Right lobe of liver (tissue), 4 donors: ENCODE data around the gene WDR54.

Source experiments
- POLR2A ChIP-seq: fragments of 450-650 bp; IDR thresholded peaks from one replicate; pipeline ENCODE4 v1.6.1; 2017; ENCODE audit warnings: antibody characterized with exemption, mild to moderate bottlenecking
- TF ChIP-seq, protein P1 (sequence below), 4 donors: fragments of 200-600 bp in 3 of 4; fragments of 450-650 bp in 1 of 4; IDR thresholded peaks; one replicate each; pipeline versions ENCODE4 v1.5.1 to v1.8.0; 2016 to 2022; ENCODE audit warnings: antibody characterized with exemption in 4 of 4, mild to moderate bottlenecking in 2 of 4
- donor health status: DM: no; HTN: no; CAD: no.
- donor health status: DM: no; HTN: no; CAD: no.
- donor health status: DM: no; HTN: yes; CAD: no.

DNA sequence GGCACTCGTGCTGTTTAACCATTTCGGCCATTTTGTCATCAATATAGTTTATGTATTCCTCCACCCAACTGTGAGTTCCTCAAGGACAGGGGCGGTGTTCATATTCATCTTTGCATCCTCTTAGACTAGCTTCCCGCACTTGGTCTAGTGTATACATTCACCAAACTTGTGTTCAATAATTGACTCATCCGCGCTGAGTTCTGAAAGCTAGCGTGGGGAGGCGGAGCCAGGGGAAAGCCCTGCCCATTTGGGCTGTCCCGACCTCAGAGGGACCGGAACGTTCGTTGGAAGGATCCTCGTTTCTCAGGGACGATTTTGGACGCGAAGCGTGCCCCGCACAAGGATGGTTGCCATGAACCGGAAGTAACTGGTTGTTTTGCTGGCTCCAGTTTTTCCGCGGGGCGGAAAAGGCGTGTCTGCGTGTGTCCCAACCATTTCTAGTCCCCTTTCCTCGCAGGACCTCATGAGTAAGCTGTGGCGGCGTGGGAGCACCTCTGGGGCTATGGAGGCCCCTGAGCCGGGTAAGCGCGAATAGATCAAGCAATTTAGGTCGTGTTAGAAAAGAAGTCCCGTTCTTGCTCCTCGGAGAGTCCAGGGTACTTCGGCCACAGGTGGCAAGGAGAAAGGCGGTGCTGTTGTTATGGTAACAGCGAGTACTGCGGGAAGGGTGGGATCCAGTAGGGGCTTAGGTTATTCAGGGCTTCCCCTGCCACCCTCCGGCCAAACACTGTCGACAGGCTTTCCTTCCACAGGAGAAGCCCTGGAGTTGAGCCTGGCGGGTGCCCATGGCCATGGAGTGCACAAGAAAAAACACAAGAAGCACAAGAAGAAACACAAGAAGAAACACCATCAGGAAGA is 33.4 kb downstream of the WDR54 start, which contains the start of gene INO80B:
- TF ChIP-seq, protein P1, sequence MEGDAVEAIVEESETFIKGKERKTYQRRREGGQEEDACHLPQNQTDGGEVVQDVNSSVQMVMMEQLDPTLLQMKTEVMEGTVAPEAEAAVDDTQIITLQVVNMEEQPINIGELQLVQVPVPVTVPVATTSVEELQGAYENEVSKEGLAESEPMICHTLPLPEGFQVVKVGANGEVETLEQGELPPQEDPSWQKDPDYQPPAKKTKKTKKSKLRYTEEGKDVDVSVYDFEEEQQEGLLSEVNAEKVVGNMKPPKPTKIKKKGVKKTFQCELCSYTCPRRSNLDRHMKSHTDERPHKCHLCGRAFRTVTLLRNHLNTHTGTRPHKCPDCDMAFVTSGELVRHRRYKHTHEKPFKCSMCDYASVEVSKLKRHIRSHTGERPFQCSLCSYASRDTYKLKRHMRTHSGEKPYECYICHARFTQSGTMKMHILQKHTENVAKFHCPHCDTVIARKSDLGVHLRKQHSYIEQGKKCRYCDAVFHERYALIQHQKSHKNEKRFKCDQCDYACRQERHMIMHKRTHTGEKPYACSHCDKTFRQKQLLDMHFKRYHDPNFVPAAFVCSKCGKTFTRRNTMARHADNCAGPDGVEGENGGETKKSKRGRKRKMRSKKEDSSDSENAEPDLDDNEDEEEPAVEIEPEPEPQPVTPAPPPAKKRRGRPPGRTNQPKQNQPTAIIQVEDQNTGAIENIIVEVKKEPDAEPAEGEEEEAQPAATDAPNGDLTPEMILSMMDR (IDR thresholded peaks at IDR 0.05) = no peak
- no peak for TF ChIP-seq POLR2A
